Testis (tissue), 2 donors: Measurements from ENCODE around the gene ZBTB20.

Experiments
- POLR2A ChIP-seq: fragments of 450-650 bp; IDR thresholded peaks from one replicate; pipeline ENCODE4 v1.6.1; 2017; ENCODE audit warnings: antibody characterized with exemption, mild to moderate bottlenecking, moderate library complexity
- TF ChIP-seq, protein P1 (sequence below), 3 experiments: fragments of 450-650 bp in 2 of 3; fragments of 200-600 bp in 1 of 3; sonication (generic) in 1 of 3; IDR thresholded peaks; one replicate each; pipeline ENCODE4 v1.5.1; 2016 to 2019; ENCODE audit warnings: antibody characterized with exemption in 3 of 3, mild to moderate bottlenecking in 2 of 3, moderate library complexity in 1 of 3

GRCh38 chr3:114329823-114330222, 817.3 kb downstream of the ZBTB20 start:
- TF ChIP-seq, protein P1, sequence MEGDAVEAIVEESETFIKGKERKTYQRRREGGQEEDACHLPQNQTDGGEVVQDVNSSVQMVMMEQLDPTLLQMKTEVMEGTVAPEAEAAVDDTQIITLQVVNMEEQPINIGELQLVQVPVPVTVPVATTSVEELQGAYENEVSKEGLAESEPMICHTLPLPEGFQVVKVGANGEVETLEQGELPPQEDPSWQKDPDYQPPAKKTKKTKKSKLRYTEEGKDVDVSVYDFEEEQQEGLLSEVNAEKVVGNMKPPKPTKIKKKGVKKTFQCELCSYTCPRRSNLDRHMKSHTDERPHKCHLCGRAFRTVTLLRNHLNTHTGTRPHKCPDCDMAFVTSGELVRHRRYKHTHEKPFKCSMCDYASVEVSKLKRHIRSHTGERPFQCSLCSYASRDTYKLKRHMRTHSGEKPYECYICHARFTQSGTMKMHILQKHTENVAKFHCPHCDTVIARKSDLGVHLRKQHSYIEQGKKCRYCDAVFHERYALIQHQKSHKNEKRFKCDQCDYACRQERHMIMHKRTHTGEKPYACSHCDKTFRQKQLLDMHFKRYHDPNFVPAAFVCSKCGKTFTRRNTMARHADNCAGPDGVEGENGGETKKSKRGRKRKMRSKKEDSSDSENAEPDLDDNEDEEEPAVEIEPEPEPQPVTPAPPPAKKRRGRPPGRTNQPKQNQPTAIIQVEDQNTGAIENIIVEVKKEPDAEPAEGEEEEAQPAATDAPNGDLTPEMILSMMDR (IDR thresholded peaks at IDR 0.05): no peak
- TF ChIP-seq POLR2A: no peak
